PC-3 (cell line): Measurements from ENCODE around the gene CUTA.

Source experiments
- EZH2 ChIP-seq: fragments of 300-600 bp; sonication (generic); IDR thresholded peaks from one replicate; pipeline ENCODE4 v1.6.1; 2017; ENCODE audit warnings: antibody characterized with exemption, mild to moderate bottlenecking, low read length; ENCODE audit not compliant: unreplicated experiment
- EZH2phosphoT487 ChIP-seq: fragments of 300-600 bp; sonication (generic); IDR thresholded peaks from 2 replicates; pipeline ENCODE4 v1.6.1; 2018; ENCODE audit warnings: mild to moderate bottlenecking, antibody characterized with exemption, low read length, borderline replicate concordance
- TF ChIP-seq, protein P1 (sequence below): fragments of 300-600 bp; sonication (generic); conservative IDR thresholded peaks from 2 replicates; pipeline ENCODE4 v1.5.1; 2017; ENCODE audit warnings: antibody characterized with exemption, low read depth, mild to moderate bottlenecking, low read length

DNA sequence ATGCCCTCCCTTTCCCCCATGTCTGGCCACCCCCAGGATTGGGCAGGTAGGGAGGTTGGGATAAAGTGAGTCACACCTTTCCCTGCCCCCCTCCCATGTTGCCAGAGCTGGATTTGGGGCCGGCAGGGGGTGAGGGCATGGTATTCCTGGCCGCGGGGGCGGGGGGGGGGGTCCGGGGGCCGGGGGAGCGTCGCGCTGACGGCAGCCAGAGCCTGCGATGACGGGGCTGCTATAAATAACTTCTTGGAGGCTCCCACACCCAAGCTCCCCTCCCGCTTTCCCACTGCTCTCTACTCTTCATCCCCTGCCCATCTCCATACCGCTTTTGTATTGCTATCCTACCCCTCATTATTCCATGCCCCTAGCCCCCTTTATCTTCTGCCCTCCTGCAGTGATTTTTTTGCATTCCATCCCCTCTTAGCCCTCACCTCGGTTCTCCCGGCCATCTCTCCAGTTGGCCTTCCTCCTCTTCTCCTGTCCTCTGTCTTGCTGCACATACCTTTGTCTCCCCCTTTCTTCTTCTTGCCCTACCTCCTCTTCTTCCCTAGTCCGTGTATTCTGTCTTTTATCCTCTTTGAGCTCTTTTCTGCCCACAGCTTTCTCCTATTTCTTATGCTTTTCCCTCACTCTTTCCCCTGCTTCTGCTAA lies 15.8 kb upstream of the CUTA start:
- TF ChIP-seq, protein P1, sequence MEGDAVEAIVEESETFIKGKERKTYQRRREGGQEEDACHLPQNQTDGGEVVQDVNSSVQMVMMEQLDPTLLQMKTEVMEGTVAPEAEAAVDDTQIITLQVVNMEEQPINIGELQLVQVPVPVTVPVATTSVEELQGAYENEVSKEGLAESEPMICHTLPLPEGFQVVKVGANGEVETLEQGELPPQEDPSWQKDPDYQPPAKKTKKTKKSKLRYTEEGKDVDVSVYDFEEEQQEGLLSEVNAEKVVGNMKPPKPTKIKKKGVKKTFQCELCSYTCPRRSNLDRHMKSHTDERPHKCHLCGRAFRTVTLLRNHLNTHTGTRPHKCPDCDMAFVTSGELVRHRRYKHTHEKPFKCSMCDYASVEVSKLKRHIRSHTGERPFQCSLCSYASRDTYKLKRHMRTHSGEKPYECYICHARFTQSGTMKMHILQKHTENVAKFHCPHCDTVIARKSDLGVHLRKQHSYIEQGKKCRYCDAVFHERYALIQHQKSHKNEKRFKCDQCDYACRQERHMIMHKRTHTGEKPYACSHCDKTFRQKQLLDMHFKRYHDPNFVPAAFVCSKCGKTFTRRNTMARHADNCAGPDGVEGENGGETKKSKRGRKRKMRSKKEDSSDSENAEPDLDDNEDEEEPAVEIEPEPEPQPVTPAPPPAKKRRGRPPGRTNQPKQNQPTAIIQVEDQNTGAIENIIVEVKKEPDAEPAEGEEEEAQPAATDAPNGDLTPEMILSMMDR = no peak
- no peak for TF ChIP-seq EZH2phosphoT487
- TF ChIP-seq EZH2 = no peak
